Occipital lobe (tissue), 2 donors: ENCODE results near the gene SNRNP25. TPM values are rescaled to one million over a fixed set of nuclear protein-coding genes. Genes with fewer than 3 reads are reported as not detected.
A peak's percentile ranks its signal among the peaks of the same experiment; 100 is the strongest.

ENCODE experiments used
- DNase-seq: peaks from one replicate; lab custom pipeline; 2025; lab: John Stamatoyannopoulos, UW
- total RNA-seq: library from RNA; depleted of rRNA; stranded (reverse); fragments of >200 nt; gene quantifications from one replicate; pipeline ENCODE4 v1.2.3, GENCODE V29; 2014

The SNRNP25 gene
- total RNA-seq, 1 donor from 2014 or later = 11.4 TPM

GRCh38 chr16:62968-63391 is 9.4 kb downstream of the SNRNP25 start:
- no peak for DNase-seq

- no peak for DNase-seq
These were observed 9.8 kb downstream of the SNRNP25 start for GRCh38 chr16:63466-63865.

GRCh38 chr16:63998-64913 is 10.6 kb downstream of the SNRNP25 start:
- no peak for DNase-seq

GRCh38 chr16:64914-65255 is 11.3 kb downstream of the SNRNP25 start:
- no peak for DNase-seq

GRCh38 chr16:65745-66144 is 12.1 kb downstream of the SNRNP25 start:
- DNase-seq = peak; percentile 47

GRCh38 chr16:66309-67182 is 12.9 kb downstream of the SNRNP25 start:
- DNase-seq = no peak

- DNase-seq = no peak
These were observed 13.7 kb downstream of the SNRNP25 start for GRCh38 chr16:67183-67791.

- DNase-seq = no peak
These were observed 14.5 kb downstream of the SNRNP25 start for GRCh38 chr16:67884-68789.

- no peak for DNase-seq
These were observed 15.6 kb downstream of the SNRNP25 start for GRCh38 chr16:69181-69580.

GRCh38 chr16:71210-71539 is 17.5 kb downstream of the SNRNP25 start:
- no peak for DNase-seq

GRCh38 chr16:71540-72401 is 18.1 kb downstream of the SNRNP25 start:
- no peak for DNase-seq

GRCh38 chr16:72561-73548 is 19.2 kb downstream of the SNRNP25 start, which contains the start of gene RHBDF1:
Gene RHBDF1 (minus strand): TSS chr16:72631. CDS start chr16:65015, 7,616 bp downstream.
- DNase-seq = no peak

- no peak for DNase-seq
These were observed 20.6 kb downstream of the SNRNP25 start for GRCh38 chr16:74051-74746.

- DNase-seq = no peak
These were observed 21.2 kb downstream of the SNRNP25 start for GRCh38 chr16:74747-75334.

- DNase-seq = no peak
These were observed 22.2 kb downstream of the SNRNP25 start for GRCh38 chr16:75580-76501.

GRCh38 chr16:76535-77272 is 23.1 kb downstream of the SNRNP25 start:
- DNase-seq = no peak
